K562 (cell line): Measurements from ENCODE around the gene NTNG1. TPM values are rescaled to one million over a fixed set of nuclear protein-coding genes. Genes with fewer than 3 reads are reported as not detected.

Experiments
- MECOM ChIP-seq: fragments of 250-450 bp; sonication (Bioruptor Pico); IDR thresholded peaks from 2 replicates; pipeline ENCODE4 v1.8.0; 2022; ENCODE audit warnings: inconsistent platforms
- NFATC3 ChIP-seq: fragments of 450-650 bp; IDR thresholded peaks from 2 replicates; pipeline ENCODE4 v1.6.1; 2017; ENCODE audit warnings: mild to moderate bottlenecking
- polyA plus RNA-seq, 8 experiments: library from polyadenylated mRNA; depleted of rRNA in 4 of 8; stranded (reverse) in 5 of 8; unstranded in 3 of 8; fragments of >200 nt; fragmentation: Nextera tagmentation in 2 of 8; fragmentation: Illumina TruSeq in 1 of 8; extraction: Ambion mirVana in 2 of 8; extraction: Trizol in 1 of 8; gene quantifications; 2 replicates each; pipeline versions ENCODE4 v1.2.1 to v1.2.3, GENCODE V29; 2011 to 2014; ENCODE audit warnings: inconsistent platforms in 1 of 8, missing spikeins in 1 of 8
- total RNA-seq, 7 experiments: library from RNA; depleted of rRNA in 6 of 7; stranded (reverse); fragments of >200 nt in 6 of 7; fragmentation: Illumina TruSeq in 2 of 7; extraction: Trizol in 2 of 7; gene quantifications; 2 replicates each; pipeline versions ENCODE4 v1.2.1 to v1.2.3, GENCODE V29; 2011 to 2021; ENCODE audit warnings: low replicate concordance in 1 of 7
- TF ChIP-seq, protein P1 (sequence below): fragments of 450-650 bp; formaldehyde crosslinking; IDR thresholded peaks from 2 replicates; pipeline ENCODE4 v1.4.0; 2022; ENCODE audit warnings: mild to moderate bottlenecking, moderate library complexity
- TF ChIP-seq, protein P2 (sequence below), 3 experiments: fragments of 200-800 bp in 1 of 3; fragments of 250-450 bp in 1 of 3; fragments of 450-650 bp in 1 of 3; sonication (Bioruptor Pico) in 1 of 3; sonication (Bioruptor generic) in 1 of 3; formaldehyde crosslinking in 1 of 3; IDR thresholded peaks; 2 replicates each; pipeline versions ENCODE4 v1.6.1 to v1.8.0; 2016 to 2022; ENCODE audit warnings: mild to moderate bottlenecking in 2 of 3, missing genetic modification characterization in 2 of 3, missing compliant biosample characterization in 1 of 3, moderate library complexity in 1 of 3
- TF ChIP-seq, protein P3 (sequence below): fragments of 450-650 bp; IDR thresholded peaks from 2 replicates; pipeline ENCODE4 v1.6.1; 2016; ENCODE audit warnings: mild to moderate bottlenecking, moderate library complexity
- TF ChIP-seq, protein P4 (sequence below): fragments of 450-650 bp; formaldehyde crosslinking; conservative IDR thresholded peaks from 2 replicates; pipeline ENCODE4 v1.4.0; 2022; ENCODE audit warnings: mild to moderate bottlenecking, missing genetic modification characterization
- TF ChIP-seq, protein P5 (sequence below): fragments of 250-450 bp; sonication (Bioruptor Pico); IDR thresholded peaks from 2 replicates; pipeline ENCODE4 v1.5.0; 2020; ENCODE audit warnings: mild to moderate bottlenecking, borderline replicate concordance

NTNG1 gene
- total and polyA plus RNA-seq, 9 of the 15 experiments (the other 6 are each of a cell fraction or from before 2014, with no cell fraction given): not detected

DNA sequence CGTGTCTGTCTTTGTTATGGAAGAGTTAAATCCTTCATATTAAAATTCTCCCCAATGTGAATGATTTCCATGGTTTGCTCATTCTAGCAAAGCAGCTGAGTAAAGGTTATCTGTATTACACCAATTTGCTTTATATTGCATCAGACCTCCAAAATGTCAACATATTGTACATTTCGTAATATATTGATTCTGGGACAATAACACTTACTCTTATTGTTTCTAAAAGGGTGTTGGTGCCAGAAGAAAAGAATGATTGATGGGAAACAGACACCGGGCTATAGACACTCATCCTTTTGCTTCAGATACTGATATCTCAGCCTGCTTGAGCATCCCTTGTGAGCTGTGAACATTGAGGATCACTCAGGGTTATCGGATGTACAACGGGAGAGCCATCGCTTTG lies 7.0 kb downstream of the NTNG1 start (continued):
- TF ChIP-seq, protein P1, sequence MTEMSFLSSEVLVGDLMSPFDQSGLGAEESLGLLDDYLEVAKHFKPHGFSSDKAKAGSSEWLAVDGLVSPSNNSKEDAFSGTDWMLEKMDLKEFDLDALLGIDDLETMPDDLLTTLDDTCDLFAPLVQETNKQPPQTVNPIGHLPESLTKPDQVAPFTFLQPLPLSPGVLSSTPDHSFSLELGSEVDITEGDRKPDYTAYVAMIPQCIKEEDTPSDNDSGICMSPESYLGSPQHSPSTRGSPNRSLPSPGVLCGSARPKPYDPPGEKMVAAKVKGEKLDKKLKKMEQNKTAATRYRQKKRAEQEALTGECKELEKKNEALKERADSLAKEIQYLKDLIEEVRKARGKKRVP: peak; percentile 59; the same call in 1 of the 2 replicates
- TF ChIP-seq, protein P2, sequence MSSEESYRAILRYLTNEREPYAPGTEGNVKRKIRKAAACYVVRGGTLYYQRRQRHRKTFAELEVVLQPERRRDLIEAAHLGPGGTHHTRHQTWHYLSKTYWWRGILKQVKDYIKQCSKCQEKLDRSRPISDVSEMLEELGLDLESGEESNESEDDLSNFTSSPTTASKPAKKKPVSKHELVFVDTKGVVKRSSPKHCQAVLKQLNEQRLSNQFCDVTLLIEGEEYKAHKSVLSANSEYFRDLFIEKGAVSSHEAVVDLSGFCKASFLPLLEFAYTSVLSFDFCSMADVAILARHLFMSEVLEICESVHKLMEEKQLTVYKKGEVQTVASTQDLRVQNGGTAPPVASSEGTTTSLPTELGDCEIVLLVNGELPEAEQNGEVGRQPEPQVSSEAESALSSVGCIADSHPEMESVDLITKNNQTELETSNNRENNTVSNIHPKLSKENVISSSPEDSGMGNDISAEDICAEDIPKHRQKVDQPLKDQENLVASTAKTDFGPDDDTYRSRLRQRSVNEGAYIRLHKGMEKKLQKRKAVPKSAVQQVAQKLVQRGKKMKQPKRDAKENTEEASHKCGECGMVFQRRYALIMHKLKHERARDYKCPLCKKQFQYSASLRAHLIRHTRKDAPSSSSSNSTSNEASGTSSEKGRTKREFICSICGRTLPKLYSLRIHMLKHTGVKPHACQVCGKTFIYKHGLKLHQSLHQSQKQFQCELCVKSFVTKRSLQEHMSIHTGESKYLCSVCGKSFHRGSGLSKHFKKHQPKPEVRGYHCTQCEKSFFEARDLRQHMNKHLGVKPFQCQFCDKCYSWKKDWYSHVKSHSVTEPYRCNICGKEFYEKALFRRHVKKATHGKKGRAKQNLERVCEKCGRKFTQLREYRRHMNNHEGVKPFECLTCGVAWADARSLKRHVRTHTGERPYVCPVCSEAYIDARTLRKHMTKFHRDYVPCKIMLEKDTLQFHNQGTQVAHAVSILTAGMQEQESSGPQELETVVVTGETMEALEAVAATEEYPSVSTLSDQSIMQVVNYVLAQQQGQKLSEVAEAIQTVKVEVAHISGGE (CRISPR knock-in tag; IDR thresholded peaks at IDR 0.05): no peak
- TF ChIP-seq NFATC3 (no peak), MECOM (CRISPR knock-in tag) (no peak)
- TF ChIP-seq, protein P3, sequence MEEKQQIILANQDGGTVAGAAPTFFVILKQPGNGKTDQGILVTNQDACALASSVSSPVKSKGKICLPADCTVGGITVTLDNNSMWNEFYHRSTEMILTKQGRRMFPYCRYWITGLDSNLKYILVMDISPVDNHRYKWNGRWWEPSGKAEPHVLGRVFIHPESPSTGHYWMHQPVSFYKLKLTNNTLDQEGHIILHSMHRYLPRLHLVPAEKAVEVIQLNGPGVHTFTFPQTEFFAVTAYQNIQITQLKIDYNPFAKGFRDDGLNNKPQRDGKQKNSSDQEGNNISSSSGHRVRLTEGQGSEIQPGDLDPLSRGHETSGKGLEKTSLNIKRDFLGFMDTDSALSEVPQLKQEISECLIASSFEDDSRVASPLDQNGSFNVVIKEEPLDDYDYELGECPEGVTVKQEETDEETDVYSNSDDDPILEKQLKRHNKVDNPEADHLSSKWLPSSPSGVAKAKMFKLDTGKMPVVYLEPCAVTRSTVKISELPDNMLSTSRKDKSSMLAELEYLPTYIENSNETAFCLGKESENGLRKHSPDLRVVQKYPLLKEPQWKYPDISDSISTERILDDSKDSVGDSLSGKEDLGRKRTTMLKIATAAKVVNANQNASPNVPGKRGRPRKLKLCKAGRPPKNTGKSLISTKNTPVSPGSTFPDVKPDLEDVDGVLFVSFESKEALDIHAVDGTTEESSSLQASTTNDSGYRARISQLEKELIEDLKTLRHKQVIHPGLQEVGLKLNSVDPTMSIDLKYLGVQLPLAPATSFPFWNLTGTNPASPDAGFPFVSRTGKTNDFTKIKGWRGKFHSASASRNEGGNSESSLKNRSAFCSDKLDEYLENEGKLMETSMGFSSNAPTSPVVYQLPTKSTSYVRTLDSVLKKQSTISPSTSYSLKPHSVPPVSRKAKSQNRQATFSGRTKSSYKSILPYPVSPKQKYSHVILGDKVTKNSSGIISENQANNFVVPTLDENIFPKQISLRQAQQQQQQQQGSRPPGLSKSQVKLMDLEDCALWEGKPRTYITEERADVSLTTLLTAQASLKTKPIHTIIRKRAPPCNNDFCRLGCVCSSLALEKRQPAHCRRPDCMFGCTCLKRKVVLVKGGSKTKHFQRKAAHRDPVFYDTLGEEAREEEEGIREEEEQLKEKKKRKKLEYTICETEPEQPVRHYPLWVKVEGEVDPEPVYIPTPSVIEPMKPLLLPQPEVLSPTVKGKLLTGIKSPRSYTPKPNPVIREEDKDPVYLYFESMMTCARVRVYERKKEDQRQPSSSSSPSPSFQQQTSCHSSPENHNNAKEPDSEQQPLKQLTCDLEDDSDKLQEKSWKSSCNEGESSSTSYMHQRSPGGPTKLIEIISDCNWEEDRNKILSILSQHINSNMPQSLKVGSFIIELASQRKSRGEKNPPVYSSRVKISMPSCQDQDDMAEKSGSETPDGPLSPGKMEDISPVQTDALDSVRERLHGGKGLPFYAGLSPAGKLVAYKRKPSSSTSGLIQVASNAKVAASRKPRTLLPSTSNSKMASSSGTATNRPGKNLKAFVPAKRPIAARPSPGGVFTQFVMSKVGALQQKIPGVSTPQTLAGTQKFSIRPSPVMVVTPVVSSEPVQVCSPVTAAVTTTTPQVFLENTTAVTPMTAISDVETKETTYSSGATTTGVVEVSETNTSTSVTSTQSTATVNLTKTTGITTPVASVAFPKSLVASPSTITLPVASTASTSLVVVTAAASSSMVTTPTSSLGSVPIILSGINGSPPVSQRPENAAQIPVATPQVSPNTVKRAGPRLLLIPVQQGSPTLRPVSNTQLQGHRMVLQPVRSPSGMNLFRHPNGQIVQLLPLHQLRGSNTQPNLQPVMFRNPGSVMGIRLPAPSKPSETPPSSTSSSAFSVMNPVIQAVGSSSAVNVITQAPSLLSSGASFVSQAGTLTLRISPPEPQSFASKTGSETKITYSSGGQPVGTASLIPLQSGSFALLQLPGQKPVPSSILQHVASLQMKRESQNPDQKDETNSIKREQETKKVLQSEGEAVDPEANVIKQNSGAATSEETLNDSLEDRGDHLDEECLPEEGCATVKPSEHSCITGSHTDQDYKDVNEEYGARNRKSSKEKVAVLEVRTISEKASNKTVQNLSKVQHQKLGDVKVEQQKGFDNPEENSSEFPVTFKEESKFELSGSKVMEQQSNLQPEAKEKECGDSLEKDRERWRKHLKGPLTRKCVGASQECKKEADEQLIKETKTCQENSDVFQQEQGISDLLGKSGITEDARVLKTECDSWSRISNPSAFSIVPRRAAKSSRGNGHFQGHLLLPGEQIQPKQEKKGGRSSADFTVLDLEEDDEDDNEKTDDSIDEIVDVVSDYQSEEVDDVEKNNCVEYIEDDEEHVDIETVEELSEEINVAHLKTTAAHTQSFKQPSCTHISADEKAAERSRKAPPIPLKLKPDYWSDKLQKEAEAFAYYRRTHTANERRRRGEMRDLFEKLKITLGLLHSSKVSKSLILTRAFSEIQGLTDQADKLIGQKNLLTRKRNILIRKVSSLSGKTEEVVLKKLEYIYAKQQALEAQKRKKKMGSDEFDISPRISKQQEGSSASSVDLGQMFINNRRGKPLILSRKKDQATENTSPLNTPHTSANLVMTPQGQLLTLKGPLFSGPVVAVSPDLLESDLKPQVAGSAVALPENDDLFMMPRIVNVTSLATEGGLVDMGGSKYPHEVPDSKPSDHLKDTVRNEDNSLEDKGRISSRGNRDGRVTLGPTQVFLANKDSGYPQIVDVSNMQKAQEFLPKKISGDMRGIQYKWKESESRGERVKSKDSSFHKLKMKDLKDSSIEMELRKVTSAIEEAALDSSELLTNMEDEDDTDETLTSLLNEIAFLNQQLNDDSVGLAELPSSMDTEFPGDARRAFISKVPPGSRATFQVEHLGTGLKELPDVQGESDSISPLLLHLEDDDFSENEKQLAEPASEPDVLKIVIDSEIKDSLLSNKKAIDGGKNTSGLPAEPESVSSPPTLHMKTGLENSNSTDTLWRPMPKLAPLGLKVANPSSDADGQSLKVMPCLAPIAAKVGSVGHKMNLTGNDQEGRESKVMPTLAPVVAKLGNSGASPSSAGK: no peak
- TF ChIP-seq, protein P4, sequence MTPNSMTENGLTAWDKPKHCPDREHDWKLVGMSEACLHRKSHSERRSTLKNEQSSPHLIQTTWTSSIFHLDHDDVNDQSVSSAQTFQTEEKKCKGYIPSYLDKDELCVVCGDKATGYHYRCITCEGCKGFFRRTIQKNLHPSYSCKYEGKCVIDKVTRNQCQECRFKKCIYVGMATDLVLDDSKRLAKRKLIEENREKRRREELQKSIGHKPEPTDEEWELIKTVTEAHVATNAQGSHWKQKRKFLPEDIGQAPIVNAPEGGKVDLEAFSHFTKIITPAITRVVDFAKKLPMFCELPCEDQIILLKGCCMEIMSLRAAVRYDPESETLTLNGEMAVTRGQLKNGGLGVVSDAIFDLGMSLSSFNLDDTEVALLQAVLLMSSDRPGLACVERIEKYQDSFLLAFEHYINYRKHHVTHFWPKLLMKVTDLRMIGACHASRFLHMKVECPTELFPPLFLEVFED (CRISPR knock-in tag): no peak
- TF ChIP-seq, protein P5, sequence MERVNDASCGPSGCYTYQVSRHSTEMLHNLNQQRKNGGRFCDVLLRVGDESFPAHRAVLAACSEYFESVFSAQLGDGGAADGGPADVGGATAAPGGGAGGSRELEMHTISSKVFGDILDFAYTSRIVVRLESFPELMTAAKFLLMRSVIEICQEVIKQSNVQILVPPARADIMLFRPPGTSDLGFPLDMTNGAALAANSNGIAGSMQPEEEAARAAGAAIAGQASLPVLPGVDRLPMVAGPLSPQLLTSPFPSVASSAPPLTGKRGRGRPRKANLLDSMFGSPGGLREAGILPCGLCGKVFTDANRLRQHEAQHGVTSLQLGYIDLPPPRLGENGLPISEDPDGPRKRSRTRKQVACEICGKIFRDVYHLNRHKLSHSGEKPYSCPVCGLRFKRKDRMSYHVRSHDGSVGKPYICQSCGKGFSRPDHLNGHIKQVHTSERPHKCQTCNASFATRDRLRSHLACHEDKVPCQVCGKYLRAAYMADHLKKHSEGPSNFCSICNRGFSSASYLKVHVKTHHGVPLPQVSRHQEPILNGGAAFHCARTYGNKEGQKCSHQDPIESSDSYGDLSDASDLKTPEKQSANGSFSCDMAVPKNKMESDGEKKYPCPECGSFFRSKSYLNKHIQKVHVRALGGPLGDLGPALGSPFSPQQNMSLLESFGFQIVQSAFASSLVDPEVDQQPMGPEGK: no peak
